Adrenal gland (tissue), 5 donors: ENCODE data around the gene NCK1.

ENCODE experiments used
- POLR2A ChIP-seq, 2 donors: fragments of 450-650 bp; IDR thresholded peaks; one replicate each; pipeline ENCODE4 v1.6.1; 2017; ENCODE audit warnings: antibody characterized with exemption in 2 of 2, mild to moderate bottlenecking in 2 of 2, moderate library complexity in 1 of 2
- TF ChIP-seq, protein P1 (sequence below), 6 experiments: fragments of 450-650 bp in 4 of 6; fragments of 200-600 bp in 2 of 6; sonication (generic) in 1 of 6; IDR thresholded peaks; 1 replicate in 5 of 6; 2 replicates in 1 of 6; pipeline versions ENCODE4 v1.5.1 to v1.8.0; 2016 to 2021; ENCODE audit warnings: antibody characterized with exemption in 6 of 6, mild to moderate bottlenecking in 2 of 6, moderate library complexity in 1 of 6
- donor health status: DM: no; HTN: no; CAD: no.

DNA sequence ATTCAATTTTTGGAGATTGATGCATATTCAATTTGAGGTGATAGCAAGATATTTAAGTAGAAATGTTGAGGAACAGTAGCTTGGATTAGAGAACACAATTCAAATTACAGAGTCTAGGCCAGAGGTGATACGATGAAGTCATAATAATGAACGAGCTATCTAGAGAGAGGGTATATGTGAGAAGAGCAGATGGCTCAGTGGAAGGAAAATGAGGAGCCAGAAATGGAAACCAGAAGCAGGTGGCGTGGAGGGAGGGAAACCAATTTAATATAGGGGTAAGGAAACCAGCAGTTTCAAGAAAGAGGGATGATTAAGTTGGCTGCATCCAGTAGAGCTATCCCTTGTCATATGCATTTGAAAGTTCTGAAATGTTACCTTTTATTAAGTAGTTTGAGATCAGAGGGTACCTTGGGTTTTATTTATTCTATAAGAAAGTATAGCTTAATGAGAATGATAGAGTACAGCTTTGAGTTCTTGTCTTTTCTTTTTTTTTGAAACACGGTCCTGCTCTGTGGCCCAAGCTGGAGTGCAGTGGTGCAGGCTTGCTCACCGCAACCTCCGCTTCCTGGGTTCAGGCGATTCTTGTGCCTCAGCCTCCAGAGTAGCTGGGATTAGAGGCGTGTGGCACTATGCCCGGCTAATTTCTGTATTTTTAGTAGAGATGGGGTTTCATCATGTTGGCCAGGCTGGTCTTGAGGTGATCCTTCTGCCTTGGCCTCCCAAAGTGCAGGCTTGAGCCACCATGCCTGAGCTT lies 22.1 kb downstream of the NCK1 start:
- TF ChIP-seq, protein P1, sequence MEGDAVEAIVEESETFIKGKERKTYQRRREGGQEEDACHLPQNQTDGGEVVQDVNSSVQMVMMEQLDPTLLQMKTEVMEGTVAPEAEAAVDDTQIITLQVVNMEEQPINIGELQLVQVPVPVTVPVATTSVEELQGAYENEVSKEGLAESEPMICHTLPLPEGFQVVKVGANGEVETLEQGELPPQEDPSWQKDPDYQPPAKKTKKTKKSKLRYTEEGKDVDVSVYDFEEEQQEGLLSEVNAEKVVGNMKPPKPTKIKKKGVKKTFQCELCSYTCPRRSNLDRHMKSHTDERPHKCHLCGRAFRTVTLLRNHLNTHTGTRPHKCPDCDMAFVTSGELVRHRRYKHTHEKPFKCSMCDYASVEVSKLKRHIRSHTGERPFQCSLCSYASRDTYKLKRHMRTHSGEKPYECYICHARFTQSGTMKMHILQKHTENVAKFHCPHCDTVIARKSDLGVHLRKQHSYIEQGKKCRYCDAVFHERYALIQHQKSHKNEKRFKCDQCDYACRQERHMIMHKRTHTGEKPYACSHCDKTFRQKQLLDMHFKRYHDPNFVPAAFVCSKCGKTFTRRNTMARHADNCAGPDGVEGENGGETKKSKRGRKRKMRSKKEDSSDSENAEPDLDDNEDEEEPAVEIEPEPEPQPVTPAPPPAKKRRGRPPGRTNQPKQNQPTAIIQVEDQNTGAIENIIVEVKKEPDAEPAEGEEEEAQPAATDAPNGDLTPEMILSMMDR (IDR thresholded peaks at IDR 0.05) = no peak
- no peak for TF ChIP-seq POLR2A (IDR thresholded peaks at IDR 0.05)
